Vagina (tissue), 2 donors: Measurements from ENCODE around the gene TGIF1. TPM values are rescaled to one million over a fixed set of nuclear protein-coding genes. Genes with fewer than 3 reads are reported as not detected.
"Not testable (repeated sequence)": the region's sequence is repeated elsewhere in the genome, so short reads cannot be mapped to it uniquely, and the experiment has no call there.

ENCODE experiments used
- DNase-seq, 2 donors: peaks; one replicate each; pipeline ENCODE4 v3.0.0-alpha.2; 2017; ENCODE audit errors: extremely low spot score in 2 of 2
- H3K27ac ChIP-seq: fragments of 200-600 bp; sonication (generic); one replicate; pipeline ENCODE4 v1.5.1; 2019
- H3K27me3 ChIP-seq: fragments of 200-600 bp; sonication (generic); one replicate; pipeline ENCODE4 v1.5.1; 2019
- H3K36me3 ChIP-seq, 2 donors: fragments of 200-600 bp; sonication (generic); one replicate each; pipeline ENCODE4 v1.5.1; 2017 to 2019
- H3K4me1 ChIP-seq: fragments of 200-600 bp; sonication (generic); one replicate; pipeline ENCODE4 v1.5.1; 2019
- H3K4me3 ChIP-seq, 2 donors: fragments of 200-600 bp; sonication (generic); 1 replicate in 1 of 2; 2 replicates in 1 of 2; pipeline ENCODE4 v1.5.1; 2016 to 2019
- H3K9me3 ChIP-seq: fragments of 200-600 bp; sonication (generic); one replicate; pipeline ENCODE4 v1.5.1; 2019
- CTCF ChIP-seq, 3 experiments: fragments of 450-650 bp in 2 of 3; fragments of 200-600 bp in 1 of 3; sonication (generic) in 1 of 3; IDR thresholded peaks; one replicate each; pipeline ENCODE4 v1.5.1; 2017 to 2019; ENCODE audit warnings: antibody characterized with exemption in 3 of 3, mild to moderate bottlenecking in 2 of 3, moderate library complexity in 2 of 3
- POLR2A ChIP-seq, 2 donors: fragments of 450-650 bp; IDR thresholded peaks; one replicate each; pipeline ENCODE4 v1.6.1; 2017; ENCODE audit warnings: antibody characterized with exemption in 2 of 2, mild to moderate bottlenecking in 2 of 2, moderate library complexity in 2 of 2
- POLR2AphosphoS5 ChIP-seq, 2 donors: sonication (generic); formaldehyde crosslinking; IDR thresholded peaks; one replicate each; pipeline ENCODE4 v1.9.0; 2017; ENCODE audit warnings: antibody characterized with exemption in 2 of 2, mild to moderate bottlenecking in 2 of 2, low read depth in 1 of 2; ENCODE audit not compliant: insufficient read depth in 1 of 2
- intact Hi-C: fragments of 100-400 bp; cut with DNase I; formaldehyde crosslinking; loops from one replicate; pipeline ENCODE4 v1.15.1; 2023
- total RNA-seq: library from RNA; depleted of rRNA; stranded (reverse); fragments of >200 nt; gene quantifications from one replicate; pipeline ENCODE4 v1.2.3, GENCODE V29; 2016

The TGIF1 gene
- total RNA-seq, 1 donor from 2014 or later = 60.9 TPM

DNA sequence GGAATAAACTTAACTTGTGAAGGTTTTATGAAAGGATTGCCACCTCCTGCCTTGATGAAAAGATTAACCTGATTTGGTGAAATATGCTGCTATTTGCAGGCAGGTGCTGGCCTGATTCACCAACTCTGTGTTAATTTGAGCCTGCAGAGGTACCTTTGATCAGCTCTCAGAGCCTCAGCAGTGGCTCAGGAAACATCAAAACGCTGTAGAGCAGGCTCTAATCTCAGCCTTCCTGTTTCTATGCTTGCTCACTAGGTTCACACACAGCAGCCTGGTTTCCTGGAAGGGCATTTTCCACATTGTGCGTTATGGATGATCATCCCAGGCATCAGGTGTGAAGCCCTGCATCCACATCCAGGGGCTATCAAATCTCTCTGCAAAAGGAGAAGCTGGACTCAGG lies 16.9 kb downstream of the TGIF1 start:
- Histone ChIP-seq H3K27ac (no peak overlapping the region), H3K4me1 (peaks cover 10% of the 10 kb centered on the region), H3K36me3 (no peaks in the 10 kb centered on the region), H3K4me3 (no peak overlapping the region), H3K27me3 (no peaks in the 10 kb centered on the region), H3K9me3 (no peaks in the 10 kb centered on the region)
- TF ChIP-seq POLR2A (IDR thresholded peaks at IDR 0.05) (no peak), CTCF (IDR thresholded peaks at IDR 0.05) (no peak), POLR2AphosphoS5 (IDR thresholded peaks at IDR 0.05; ENCODE audit: insufficient read depth in 1 of 2, low read depth in 1 of 2) (no peak)
- no peak for DNase-seq
- intact Hi-C loops = no loop called here

DNA sequence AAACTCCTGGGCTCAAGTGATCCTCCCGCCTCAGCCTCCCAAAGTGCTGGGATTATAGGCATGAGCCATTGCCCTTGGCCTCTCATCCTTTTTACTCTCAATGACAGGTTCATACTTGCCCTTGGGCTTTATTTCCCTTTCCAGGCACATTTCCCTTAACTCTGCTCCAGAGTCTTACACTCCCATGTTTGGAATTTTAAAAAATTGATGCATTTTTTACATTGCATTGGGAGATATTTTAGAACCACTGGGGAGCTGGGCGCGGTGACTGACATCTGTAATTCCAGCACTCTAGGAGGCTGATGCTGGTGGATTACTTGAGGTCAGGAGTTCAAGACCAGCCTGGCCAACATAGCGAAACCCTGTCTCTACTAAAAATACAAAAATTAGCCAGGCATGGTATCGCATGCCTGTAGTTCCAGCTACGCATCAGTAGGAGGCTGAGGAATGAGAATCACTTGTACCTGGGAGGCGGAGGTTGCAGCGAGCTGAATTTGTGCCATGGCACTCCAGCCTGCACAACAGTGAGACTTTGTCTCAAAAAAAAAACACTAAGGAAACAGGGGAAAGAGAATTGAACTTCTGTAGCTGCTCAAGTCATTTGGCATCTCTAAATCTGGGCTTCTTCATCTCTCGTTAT lies 18.2 kb downstream of the TGIF1 start:
- H3K36me3 ChIP-seq = no peaks in the 10 kb centered on the region
- no peak for TF ChIP-seq POLR2AphosphoS5 (IDR thresholded peaks at IDR 0.05; ENCODE audit: insufficient read depth in 1 of 2, low read depth in 1 of 2)
- no peak for TF ChIP-seq POLR2A (IDR thresholded peaks at IDR 0.05)
- no peak for TF ChIP-seq CTCF (IDR thresholded peaks at IDR 0.05)
- peaks cover 10% of the 10 kb centered on the region for H3K4me1 ChIP-seq
- no peak overlapping the region for H3K4me3 ChIP-seq
- no peaks in the 10 kb centered on the region for H3K27me3 ChIP-seq
- H3K9me3 ChIP-seq = no peaks in the 10 kb centered on the region
- H3K27ac ChIP-seq = no peak overlapping the region
- DNase-seq = no peak
- intact Hi-C loops = no loop called here

GRCh38 chr18:3468833-3469232 lies 18.9 kb downstream of the TGIF1 start:
- Histone ChIP-seq H3K27ac (no peak overlapping the region), H3K4me3 (no peak overlapping the region), H3K4me1 (peaks cover 10% of the 10 kb centered on the region), H3K27me3 (no peaks in the 10 kb centered on the region), H3K9me3 (no peaks in the 10 kb centered on the region), H3K36me3 (no peaks in the 10 kb centered on the region)
- no peak for TF ChIP-seq POLR2A (IDR thresholded peaks at IDR 0.05)
- TF ChIP-seq CTCF (IDR thresholded peaks at IDR 0.05) = no peak
- no peak for TF ChIP-seq POLR2AphosphoS5 (IDR thresholded peaks at IDR 0.05; ENCODE audit: insufficient read depth in 1 of 2, low read depth in 1 of 2)
- intact Hi-C loops = no loop called here
- DNase-seq = no peak

DNA sequence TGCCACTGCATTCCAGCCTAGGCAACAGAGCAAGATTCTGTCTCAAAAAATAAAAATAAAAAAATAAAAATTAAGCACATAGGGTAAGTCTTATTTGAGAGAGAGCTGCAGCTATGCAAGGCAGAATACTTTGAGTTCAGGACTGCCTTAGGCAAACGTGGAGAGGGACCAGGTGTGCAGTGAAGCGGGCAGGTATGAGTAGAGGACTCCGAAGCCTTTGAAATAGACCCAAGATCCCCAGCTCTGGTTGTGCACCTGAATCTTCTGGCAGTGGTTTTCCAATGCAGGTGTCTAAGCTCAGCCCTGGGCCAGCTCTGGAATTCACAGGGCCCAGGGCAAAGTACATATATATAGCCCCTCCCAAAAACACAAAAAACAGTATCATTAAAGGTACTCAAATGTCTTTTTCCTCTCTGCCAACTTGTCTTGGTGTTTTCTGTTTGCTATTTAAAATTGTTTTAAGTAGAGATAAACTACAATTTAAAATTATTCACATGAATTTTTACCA lies 21.2 kb downstream of the TGIF1 start:
- H3K4me1 ChIP-seq = peaks cover 8% of the 10 kb centered on the region
- TF ChIP-seq POLR2A (IDR thresholded peaks at IDR 0.05) (no peak), CTCF (IDR thresholded peaks at IDR 0.05) (no peak), POLR2AphosphoS5 (IDR thresholded peaks at IDR 0.05; ENCODE audit: insufficient read depth in 1 of 2, low read depth in 1 of 2) (no peak)
- H3K36me3 ChIP-seq = no peaks in the 10 kb centered on the region
- H3K9me3 ChIP-seq = no peaks in the 10 kb centered on the region
- no peak for DNase-seq
- H3K4me3 ChIP-seq = no peak overlapping the region
- H3K27ac ChIP-seq = no peak overlapping the region
- no peaks in the 10 kb centered on the region for H3K27me3 ChIP-seq
- intact Hi-C loops = no loop called here

DNA sequence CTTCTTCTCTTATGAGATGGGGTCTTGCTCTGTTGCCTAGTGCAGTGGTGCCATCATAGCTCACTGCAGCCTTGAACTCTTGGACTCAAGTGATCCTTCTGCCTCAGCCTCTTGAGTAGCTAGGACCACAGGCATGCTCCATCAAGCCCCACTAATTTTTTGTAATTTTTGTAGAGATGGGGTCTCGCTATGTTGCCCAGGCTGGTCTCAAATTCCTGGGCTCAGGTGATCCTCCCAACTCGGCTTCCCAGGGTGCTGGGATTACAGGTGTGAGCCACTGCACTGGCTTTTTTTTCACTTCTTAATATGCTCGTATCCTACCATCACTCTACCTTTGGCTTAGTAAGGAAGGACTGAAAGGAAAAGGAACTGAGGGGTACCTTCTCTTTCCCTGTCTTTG lies 22.1 kb downstream of the TGIF1 start:
- H3K4me3 ChIP-seq, H3K27ac ChIP-seq, H3K9me3 ChIP-seq, H3K4me1 ChIP-seq, intact Hi-C loops, H3K27me3 ChIP-seq, H3K36me3 ChIP-seq, DNase-seq: not testable (repeated sequence)
